HG02623 (cell line): Measurements from ENCODE around the gene SPTB.

ENCODE experiments used
- ATAC-seq: cut with Tn5 transposase; IDR thresholded peaks from one replicate; pipeline ENCODE4 v1.9.1; 2021; ENCODE audit warnings: moderate library complexity; ENCODE audit not compliant: unreplicated experiment

Gene SPTB

GRCh38 chr14:64795211-64795610, 84.5 kb downstream of the SPTB start:
- no peak for ATAC-seq

GRCh38 chr14:64792871-64793560, 86.7 kb downstream of the SPTB start:
- no peak for ATAC-seq

GRCh38 chr14:64792231-64792630, 87.5 kb downstream of the SPTB start:
- ATAC-seq = no peak

DNA sequence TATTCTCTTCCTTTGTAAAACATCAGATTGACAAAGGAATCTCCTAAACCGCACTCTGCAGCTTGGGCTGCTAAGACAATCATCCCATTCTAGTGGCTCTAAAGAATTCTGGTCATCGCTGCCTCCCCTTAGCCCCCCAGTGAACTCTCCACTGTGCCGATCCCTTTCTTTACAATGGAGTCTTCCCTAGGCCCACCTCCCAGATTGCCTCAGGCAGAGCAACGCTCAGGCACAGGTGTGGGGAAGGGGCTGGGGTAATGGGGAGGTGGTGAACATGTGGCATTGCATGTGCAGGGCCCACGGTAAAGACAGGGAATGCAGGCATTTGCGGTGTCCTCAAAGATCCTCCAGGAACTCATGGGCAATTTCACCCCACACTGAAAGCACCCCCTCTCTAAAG, 89.2 kb downstream of the SPTB start:
- ATAC-seq = no peak

GRCh38 chr14:64789696-64790095, 90.0 kb downstream of the SPTB start:
- ATAC-seq = no peak

DNA sequence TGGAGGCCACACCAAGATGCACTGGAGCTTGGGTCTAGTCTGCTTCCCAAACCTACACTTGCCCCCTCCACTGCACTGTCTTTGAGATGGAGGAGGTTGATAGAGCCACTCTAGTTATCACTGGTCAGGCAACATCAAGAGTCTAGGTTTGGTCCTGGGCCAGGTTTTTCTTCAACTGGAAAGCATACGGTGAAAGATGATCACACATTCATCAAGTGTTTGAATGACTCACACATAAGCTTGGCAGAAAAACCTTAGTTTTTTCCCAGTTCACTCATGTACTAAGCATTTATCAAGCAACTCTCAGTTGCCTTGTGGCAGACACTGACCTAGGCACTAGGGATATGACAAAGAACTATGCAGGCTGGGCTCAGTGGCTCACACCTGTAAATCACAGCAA, 91.0 kb downstream of the SPTB start:
- ATAC-seq = no peak

GRCh38 chr14:64787619-64788018, 92.1 kb downstream of the SPTB start:
- ATAC-seq = no peak

DNA sequence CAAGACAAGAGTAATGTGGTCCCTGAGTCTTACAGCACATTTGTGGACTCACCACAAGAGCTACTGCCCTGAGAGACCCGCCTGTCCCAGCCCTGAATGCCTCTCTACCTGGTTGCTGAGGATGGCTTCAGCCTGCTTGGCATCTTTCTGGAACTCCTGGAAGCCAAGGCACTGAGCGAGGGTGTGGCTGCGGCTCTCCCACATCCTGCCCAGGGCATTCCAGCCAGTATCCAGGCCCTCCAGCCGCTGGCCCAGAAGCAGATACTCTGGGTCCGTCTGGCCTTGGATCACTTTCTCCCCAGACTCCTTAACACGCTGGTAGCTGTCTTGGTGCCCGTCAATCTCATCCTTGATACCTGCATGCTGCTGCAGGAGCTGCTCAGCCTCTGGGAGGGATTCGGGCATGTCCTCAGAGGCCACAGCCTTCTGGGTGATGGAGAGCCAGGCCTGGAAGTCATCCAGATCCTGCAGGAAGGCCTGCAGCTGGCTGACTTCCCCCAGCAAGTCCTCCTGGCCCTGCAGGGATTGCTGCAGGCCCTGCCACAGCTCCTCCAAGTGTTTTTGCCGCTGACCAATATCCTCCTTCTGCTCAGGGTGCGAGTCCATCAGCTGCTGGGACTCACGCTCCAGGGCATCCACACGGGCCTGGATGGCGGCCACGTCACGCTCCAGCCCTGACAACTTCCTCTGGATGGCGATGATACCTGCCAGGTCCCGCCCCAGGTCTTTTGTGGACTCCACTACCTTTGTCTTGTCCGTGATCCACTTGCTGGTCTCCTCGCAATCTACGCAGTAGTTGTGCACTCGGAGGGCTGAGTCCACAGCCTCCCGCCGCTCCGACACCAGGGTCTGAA, 93.2 kb downstream of the SPTB start:
- ATAC-seq = no peak

DNA sequence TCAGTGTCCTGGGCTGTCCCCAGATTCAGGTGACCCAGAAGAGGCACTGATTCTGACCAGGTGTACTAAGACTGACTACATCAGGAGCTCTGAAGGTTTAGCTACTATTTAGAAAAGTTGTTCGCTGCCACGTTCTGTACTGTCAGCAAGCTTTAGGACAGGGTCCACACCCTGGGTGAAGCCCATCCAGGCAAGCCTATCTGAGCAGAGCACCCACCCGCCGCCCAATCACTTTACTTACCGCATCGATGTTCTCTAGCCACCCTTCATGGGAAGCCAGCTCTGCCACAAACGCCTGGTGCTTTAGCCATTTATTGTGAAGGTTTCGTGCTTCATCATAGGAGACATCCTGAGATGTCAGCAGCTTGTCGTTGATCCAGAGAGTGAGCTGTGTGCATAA, 95.7 kb downstream of the SPTB start:
- no peak for ATAC-seq

- ATAC-seq = no peak
Measured at GRCh38 chr14:64782196-64782595, 97.5 kb downstream of the SPTB start.

DNA sequence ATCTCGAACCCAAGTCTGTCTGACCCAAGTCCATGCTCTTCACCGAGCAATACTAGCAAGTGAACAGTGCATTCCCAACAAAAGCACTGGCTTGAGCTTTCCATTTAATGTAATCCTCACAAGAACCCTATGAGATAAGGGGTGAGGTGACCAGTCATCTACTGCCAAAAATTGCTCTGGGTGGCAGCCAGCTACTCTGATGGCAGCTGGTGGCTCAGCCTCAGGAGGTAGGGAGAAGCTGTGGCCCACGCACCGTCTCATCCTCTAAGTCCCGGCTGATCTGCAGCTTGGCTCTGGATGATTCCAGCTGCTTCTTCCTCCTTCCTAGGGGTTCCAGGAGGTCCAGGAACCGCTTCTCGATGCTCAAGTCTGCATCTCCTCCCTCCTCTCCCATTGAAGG, 100.2 kb downstream of the SPTB start:
- no peak for ATAC-seq

DNA sequence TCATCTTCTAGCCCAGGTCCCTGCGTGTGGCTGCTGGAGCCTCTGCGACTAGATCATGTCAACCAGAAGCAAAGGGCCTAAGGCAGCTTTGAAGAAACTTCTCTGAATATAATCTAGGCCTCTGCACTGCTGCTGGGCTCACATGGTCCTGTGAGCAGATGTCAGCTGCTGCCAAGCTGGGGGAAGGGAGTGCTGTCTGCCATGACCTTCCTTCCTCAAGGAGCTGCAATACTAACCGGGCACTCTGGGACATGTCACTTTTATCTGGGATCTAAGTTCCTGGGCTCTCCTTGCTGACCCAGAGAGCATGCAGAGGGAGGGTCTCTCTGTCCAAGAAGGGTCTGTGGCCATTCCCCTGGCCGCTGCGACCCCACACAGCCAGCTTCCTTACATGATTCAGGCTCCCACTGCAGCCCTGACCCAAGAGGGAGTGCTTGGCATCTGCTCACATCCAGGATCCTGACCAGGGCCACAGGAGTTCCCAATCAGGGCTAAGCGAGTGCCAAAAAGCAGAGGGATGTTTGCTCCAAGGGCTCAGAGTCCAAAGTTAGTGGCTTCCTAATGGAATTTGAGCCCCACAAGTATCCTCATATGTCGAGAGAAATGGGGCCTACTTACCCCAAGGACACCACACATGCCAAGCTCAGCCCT, 101.5 kb downstream of the SPTB start:
- no peak for ATAC-seq

GRCh38 chr14:64777461-64777860, 102.2 kb downstream of the SPTB start:
- ATAC-seq = no peak

DNA sequence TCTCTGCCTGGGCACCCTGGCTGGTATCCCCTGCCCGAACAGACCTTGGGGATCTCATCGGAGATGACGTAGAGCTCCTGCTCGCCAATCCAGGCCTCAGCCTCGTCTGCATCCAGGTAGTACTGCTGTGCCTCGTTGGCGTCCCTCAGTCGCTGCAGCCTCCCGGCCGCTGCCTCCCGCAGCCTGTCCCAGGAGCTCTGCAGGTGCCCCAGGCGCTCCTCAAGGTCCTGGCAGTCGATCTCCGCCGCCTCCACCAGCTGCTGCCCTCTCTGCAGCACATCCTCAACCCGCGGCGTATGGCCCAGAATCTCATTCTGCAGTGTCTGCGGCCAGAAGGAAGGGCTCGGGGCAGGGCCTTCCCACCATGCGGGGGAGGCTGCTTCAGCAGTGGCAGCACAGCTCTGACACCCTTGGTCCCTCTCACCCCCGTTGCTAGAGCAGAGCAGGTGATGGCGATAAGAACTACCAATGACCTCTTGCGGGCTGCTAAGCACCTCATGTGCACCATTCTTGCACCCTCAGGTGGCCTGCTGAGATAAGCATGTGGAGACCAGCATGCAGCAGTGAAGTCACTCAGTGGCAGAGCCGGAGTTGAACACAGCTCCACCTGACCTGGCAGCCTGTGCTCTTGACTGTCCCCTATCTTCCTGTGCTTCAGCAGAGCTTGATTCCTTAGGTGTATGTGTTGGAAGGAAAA, 104.5 kb downstream of the SPTB start:
- no peak for ATAC-seq

- ATAC-seq = no peak
Measured at GRCh38 chr14:64774272-64774671, 105.4 kb downstream of the SPTB start.

DNA sequence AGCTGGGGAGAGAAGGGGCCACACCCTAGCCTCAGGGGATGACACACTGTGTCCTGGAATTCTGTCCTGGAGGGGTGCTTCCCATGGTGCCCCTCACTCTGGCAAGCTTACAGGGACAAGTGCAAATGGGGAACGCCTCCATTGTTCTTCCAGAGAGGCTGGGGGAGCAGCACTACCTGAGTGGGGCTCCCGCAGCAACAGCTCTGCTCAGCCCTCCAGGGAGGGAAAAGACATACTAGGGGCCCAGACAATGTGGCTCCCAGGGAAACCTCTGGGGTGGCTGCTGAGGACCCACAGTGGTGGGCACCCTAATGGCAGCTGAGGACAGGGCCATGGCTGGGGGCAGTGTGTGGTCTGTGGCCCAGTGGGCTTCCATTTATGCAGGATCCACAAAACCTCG, 106.1 kb downstream of the SPTB start:
- ATAC-seq = no peak

GRCh38 chr14:64773046-64773445, 106.7 kb downstream of the SPTB start:
- ATAC-seq = no peak

DNA sequence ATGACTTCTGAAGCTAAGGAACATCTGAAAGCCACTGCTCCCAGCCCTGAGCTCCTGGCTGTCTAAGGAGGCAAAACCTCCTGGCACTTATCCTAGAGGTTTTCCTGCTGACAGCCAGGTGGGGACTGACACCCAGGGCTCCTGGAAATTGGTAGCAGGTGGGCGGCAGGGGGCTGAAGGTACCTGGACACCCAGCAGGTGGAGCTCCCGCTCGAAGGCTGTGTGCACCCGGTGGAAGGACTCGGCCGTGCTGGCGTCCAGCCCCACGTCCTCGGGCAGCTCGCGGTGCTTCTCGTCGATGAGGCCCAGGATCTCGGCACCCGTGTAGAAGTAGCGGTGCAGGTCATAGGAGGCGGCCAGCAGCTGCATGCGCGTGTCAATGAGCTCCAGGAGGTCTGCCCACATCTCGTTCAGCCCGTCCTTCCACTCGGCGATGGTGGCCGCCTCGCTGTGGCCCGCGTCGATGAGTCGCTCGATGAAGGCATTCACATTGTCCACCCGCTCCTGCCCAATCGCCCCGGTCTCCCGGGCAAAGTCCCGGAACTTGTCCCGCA, 107.2 kb downstream of the SPTB start:
- ATAC-seq = no peak

- ATAC-seq = no peak
Measured at GRCh38 chr14:64771161-64771560, 108.5 kb downstream of the SPTB start.

GRCh38 chr14:64770751-64771150, 109.0 kb downstream of the SPTB start:
- no peak for ATAC-seq
